ENCODE data around the gene SHOX.

The SHOX gene

DNA sequence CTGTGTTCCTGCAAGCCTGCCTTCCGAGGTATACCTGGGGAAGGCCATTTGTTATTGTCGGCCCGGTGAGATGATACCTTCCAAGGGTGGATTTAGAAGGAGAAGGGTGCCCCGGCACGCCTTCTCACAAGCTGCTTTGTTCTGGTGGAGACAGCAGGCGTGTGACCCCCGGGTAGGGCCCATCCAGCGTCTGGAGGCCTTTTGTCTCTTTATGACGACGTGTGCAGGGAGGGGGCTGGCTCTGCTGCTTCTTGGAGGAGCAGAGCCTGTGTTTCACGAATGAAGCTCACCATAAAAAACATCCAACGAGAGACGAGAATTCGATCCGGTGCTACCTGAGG is 45.3 kb downstream of the SHOX start:
- Histone ChIP-seq H3K9me3 (replicated peaks; ENCODE audit: insufficient read depth, low read length) (no peaks in the 10 kb centered on the region), H3K79me2 (ENCODE audit: low read length) (no peaks in the 10 kb centered on the region), H3K27ac (ENCODE audit: low read length) (no peak overlapping the region), H3K36me3 (replicated peaks; ENCODE audit: insufficient read depth, low read length) (no peaks in the 10 kb centered on the region), H3K9ac (ENCODE audit: low read length) (no peak overlapping the region), H3K4me3 (ENCODE audit: low read length) (no peak overlapping the region), H3F3A (ENCODE audit: insufficient read depth, low read length) (no peaks in the 10 kb centered on the region), H3K27me3 (replicated peaks; ENCODE audit: insufficient read depth, low read length) (no peaks in the 10 kb centered on the region; the same call in 1 of the 2 replicates), H4K20me1 (ENCODE audit: insufficient read depth, low read length) (no peaks in the 10 kb centered on the region), H2AFZ (ENCODE audit: low read length) (no peak overlapping the region), H3K9me2 (replicated peaks; ENCODE audit: insufficient read depth, low read length) (no peaks in the 10 kb centered on the region), H3K4me2 (ENCODE audit: low read depth, low read length) (no peak overlapping the region), H3K4me1 (ENCODE audit: low read length) (no peaks in the 10 kb centered on the region)
- no peak for DNase-seq
- TF ChIP-seq CTCF (IDR thresholded peaks at IDR 0.05; ENCODE audit: low read length) (no peak), EZH2phosphoT487 (IDR thresholded peaks at IDR 0.05; ENCODE audit: low read length) (no peak), EZH2 (optimal IDR thresholded peaks at IDR 0.05; ENCODE audit: low read depth, low read length) (no peak)

GRCh38 chrX:677376-677775 is 46.8 kb downstream of the SHOX start:
- Histone ChIP-seq H3K27me3 (replicated peaks; ENCODE audit: insufficient read depth, low read length) (no peaks in the 10 kb centered on the region; the same call in 1 of the 2 replicates), H3K79me2 (ENCODE audit: low read length) (no peaks in the 10 kb centered on the region), H3K36me3 (replicated peaks; ENCODE audit: insufficient read depth, low read length) (no peaks in the 10 kb centered on the region), H2AFZ (ENCODE audit: low read length) (no peak overlapping the region), H3K4me1 (ENCODE audit: low read length) (no peaks in the 10 kb centered on the region), H3F3A (ENCODE audit: insufficient read depth, low read length) (no peaks in the 10 kb centered on the region), H3K9me3 (replicated peaks; ENCODE audit: insufficient read depth, low read length) (no peaks in the 10 kb centered on the region), H4K20me1 (ENCODE audit: insufficient read depth, low read length) (no peaks in the 10 kb centered on the region), H3K9ac (ENCODE audit: low read length) (no peak overlapping the region), H3K9me2 (replicated peaks; ENCODE audit: insufficient read depth, low read length) (no peaks in the 10 kb centered on the region), H3K4me3 (ENCODE audit: low read length) (no peak overlapping the region), H3K4me2 (ENCODE audit: low read depth, low read length) (no peak overlapping the region), H3K27ac (ENCODE audit: low read length) (no peak overlapping the region)
- TF ChIP-seq EZH2phosphoT487 (IDR thresholded peaks at IDR 0.05; ENCODE audit: low read length) (no peak), EZH2 (optimal IDR thresholded peaks at IDR 0.05; ENCODE audit: low read depth, low read length) (no peak), CTCF (IDR thresholded peaks at IDR 0.05; ENCODE audit: low read length) (no peak)
- DNase-seq: no peak

DNA sequence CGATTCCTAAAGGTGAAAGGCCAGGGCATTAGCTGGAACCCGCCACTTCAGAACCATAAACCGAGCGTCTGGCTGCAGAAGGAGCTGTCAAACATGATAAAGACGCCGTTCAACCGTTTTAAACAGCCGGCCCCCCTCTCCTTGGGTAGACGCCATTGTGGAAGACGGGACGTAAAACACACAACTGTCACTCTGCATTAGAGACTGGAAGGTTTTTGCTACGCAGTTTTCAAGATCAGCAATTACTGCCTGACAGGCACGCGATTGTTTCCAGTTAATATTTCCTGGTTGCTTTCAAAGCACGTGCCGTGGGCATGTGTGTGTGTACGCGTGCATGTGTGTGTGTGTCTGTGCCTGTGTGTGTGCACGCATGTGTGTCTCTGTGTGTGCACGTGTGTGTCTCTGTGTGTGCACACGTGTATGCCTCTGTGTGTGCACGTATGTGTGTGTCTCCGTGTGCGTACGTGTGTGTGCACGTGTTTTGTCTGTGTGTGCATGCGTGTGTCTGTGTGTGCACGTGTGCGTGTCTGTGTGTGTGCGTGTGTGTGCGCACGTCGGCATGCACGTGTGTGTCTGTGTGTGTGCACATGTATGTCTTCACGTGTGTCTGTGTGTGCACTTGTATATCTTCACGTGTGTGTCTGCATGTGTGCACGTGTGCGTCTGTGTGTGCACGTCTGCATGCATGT is 48.8 kb downstream of the SHOX start:
- Histone ChIP-seq H3K79me2 (ENCODE audit: low read length) (no peaks in the 10 kb centered on the region), H3K4me2 (ENCODE audit: low read depth, low read length) (no peak overlapping the region), H3K27me3 (replicated peaks; ENCODE audit: insufficient read depth, low read length) (no peaks in the 10 kb centered on the region), H3F3A (ENCODE audit: insufficient read depth, low read length) (no peaks in the 10 kb centered on the region), H3K4me3 (ENCODE audit: low read length) (no peak overlapping the region), H3K27ac (ENCODE audit: low read length) (no peak overlapping the region), H3K9me3 (replicated peaks; ENCODE audit: insufficient read depth, low read length) (no peaks in the 10 kb centered on the region), H3K9me2 (replicated peaks; ENCODE audit: insufficient read depth, low read length) (no peaks in the 10 kb centered on the region), H3K36me3 (replicated peaks; ENCODE audit: insufficient read depth, low read length) (no peaks in the 10 kb centered on the region), H2AFZ (ENCODE audit: low read length) (no peak overlapping the region), H3K4me1 (ENCODE audit: low read length) (no peaks in the 10 kb centered on the region), H3K9ac (ENCODE audit: low read length) (no peak overlapping the region), H4K20me1 (ENCODE audit: insufficient read depth, low read length) (no peaks in the 10 kb centered on the region)
- no peak for DNase-seq
- TF ChIP-seq EZH2 (optimal IDR thresholded peaks at IDR 0.05; ENCODE audit: low read depth, low read length): no peak
- TF ChIP-seq EZH2phosphoT487 (IDR thresholded peaks at IDR 0.05; ENCODE audit: low read length): no peak
- TF ChIP-seq CTCF (IDR thresholded peaks at IDR 0.05; ENCODE audit: low read length): no peak

Data from MM.1S (cell line).